GM23338 (cell line): ENCODE measurements around the gene ISY1. TPM values are rescaled to one million over a fixed set of nuclear protein-coding genes. Genes with fewer than 3 reads are reported as not detected.

Experiments
- ATAC-seq: fragments of 200-7000 bp; cut with Tn5 transposase; 3 replicates; pipeline ENCODE4 v1.9.1; 2020
- DNase-seq: peaks from one replicate; pipeline ENCODE4 v3.0.0-alpha.2; 2015; ENCODE audit warnings: low spot score
- H2AFZ ChIP-seq: fragments of 200-600 bp; sonication (generic); 2 replicates; pipeline ENCODE4 v1.8.0; 2016; ENCODE audit warnings: antibody characterized with exemption, mild to moderate bottlenecking, moderate library complexity
- H3F3A ChIP-seq: fragments of 200-600 bp; sonication (generic); replicated peaks from 2 replicates; pipeline ENCODE4 v1.8.0; 2017; ENCODE audit warnings: antibody characterized with exemption, mixed run types, low read depth
- H3K27ac ChIP-seq: fragments of 200-600 bp; sonication (generic); 2 replicates; pipeline ENCODE4 v1.6.1; 2016; ENCODE audit warnings: low read depth
- H3K27me3 ChIP-seq: fragments of 200-600 bp; sonication (generic); 2 replicates; pipeline ENCODE4 v1.8.0; 2016; ENCODE audit warnings: mild to moderate bottlenecking, mixed run types, moderate library complexity; ENCODE audit not compliant: insufficient read depth
- H3K36me3 ChIP-seq: fragments of 200-600 bp; sonication (generic); 2 replicates; pipeline ENCODE4 v1.8.0; 2016; ENCODE audit warnings: mild to moderate bottlenecking; ENCODE audit not compliant: insufficient read depth
- H3K4me1 ChIP-seq: fragments of 200-600 bp; sonication (generic); 2 replicates; pipeline ENCODE4 v1.8.0; 2016; ENCODE audit warnings: mild to moderate bottlenecking, moderate library complexity; ENCODE audit not compliant: insufficient read depth
- H3K4me2 ChIP-seq: fragments of 200-600 bp; sonication (generic); 2 replicates; pipeline ENCODE4 v1.7.1; 2017; ENCODE audit warnings: mixed run types
- H3K4me3 ChIP-seq: fragments of 200-600 bp; sonication (generic); 2 replicates; pipeline ENCODE4 v1.6.1; 2016; ENCODE audit warnings: mixed run types
- H3K79me2 ChIP-seq: fragments of 200-600 bp; sonication (generic); replicated peaks from 2 replicates; pipeline ENCODE4 v1.8.0; 2017; ENCODE audit warnings: mild to moderate bottlenecking; ENCODE audit not compliant: insufficient read depth
- H3K9me2 ChIP-seq: fragments of 200-600 bp; sonication (generic); 2 replicates; pipeline ENCODE4 v1.8.0; 2017; ENCODE audit not compliant: insufficient read depth
- H4K20me1 ChIP-seq: fragments of 200-600 bp; sonication (generic); replicated peaks from 2 replicates; pipeline ENCODE4 v1.8.0; 2017; ENCODE audit warnings: mild to moderate bottlenecking; ENCODE audit not compliant: insufficient read depth
- H3K27ac Mint-ChIP-seq: 2 replicates; pipeline ENCODE4 v1.8.0; 2020; ENCODE audit warnings: inconsistent platforms, mild to moderate bottlenecking, moderate library complexity, mixed read lengths
- H3K27me3 Mint-ChIP-seq: 3 replicates; pipeline ENCODE4 v1.8.0; 2022; ENCODE audit warnings: low read depth, mild to moderate bottlenecking, moderate library complexity, mixed read lengths, inconsistent platforms; ENCODE audit not compliant: insufficient read depth, poor library complexity
- H3K36me3 Mint-ChIP-seq: 3 replicates; pipeline ENCODE4 v1.8.0; 2021; ENCODE audit warnings: low read depth, mild to moderate bottlenecking, inconsistent platforms, moderate library complexity, mixed read lengths
- H3K4me1 Mint-ChIP-seq: 3 replicates; pipeline ENCODE4 v1.8.0; 2020; ENCODE audit warnings: mild to moderate bottlenecking, inconsistent platforms, mixed read lengths
- H3K4me3 Mint-ChIP-seq: 3 replicates; pipeline ENCODE4 v1.8.0; 2021; ENCODE audit warnings: moderate library complexity, mild to moderate bottlenecking, inconsistent platforms, mixed read lengths
- H3K9me3 Mint-ChIP-seq: 3 replicates; pipeline ENCODE4 v1.8.0; 2020; ENCODE audit warnings: moderate library complexity, mild to moderate bottlenecking, inconsistent platforms, mixed read lengths
- CREB1 ChIP-seq: fragments of 250-450 bp; sonication (Bioruptor Pico); IDR thresholded peaks from 2 replicates; pipeline ENCODE4 v1.5.0; 2020; ENCODE audit warnings: low read depth, mild to moderate bottlenecking, moderate library complexity
- CTCF ChIP-seq, 2 experiments: fragments of 200-600 bp in 1 of 2; sonication (generic) in 1 of 2; conservative IDR thresholded peaks; 2 replicates each; pipeline versions ENCODE4 v1.5.1 to v1.6.1; 2016 to 2017; ENCODE audit warnings: antibody characterized with exemption in 2 of 2, low read depth in 2 of 2, mild to moderate bottlenecking in 2 of 2, moderate library complexity in 1 of 2
- ETS1 ChIP-seq: IDR thresholded peaks from 2 replicates; pipeline ENCODE4 v1.6.1; 2016; ENCODE audit warnings: antibody characterized with exemption
- NANOG ChIP-seq: IDR thresholded peaks from 2 replicates; pipeline ENCODE4 v1.6.1; 2016; ENCODE audit warnings: antibody characterized with exemption, borderline replicate concordance
- POLR2AphosphoS5 ChIP-seq: IDR thresholded peaks from 2 replicates; pipeline ENCODE4 v1.6.1; 2016; ENCODE audit warnings: antibody characterized with exemption, low read depth
- STAT1 ChIP-seq: IDR thresholded peaks from one replicate; pipeline ENCODE4 v1.6.1; 2016; ENCODE audit warnings: antibody characterized with exemption; ENCODE audit not compliant: unreplicated experiment
- ZNF114 ChIP-seq: fragments of 250-450 bp; sonication (Bioruptor Pico); IDR thresholded peaks from 2 replicates; pipeline ENCODE4 v1.5.0; 2020; ENCODE audit warnings: mild to moderate bottlenecking, moderate library complexity
- ZNF331 ChIP-seq: fragments of 250-450 bp; sonication (Bioruptor Pico); IDR thresholded peaks from 2 replicates; pipeline ENCODE4 v1.5.0; 2020; ENCODE audit warnings: low read depth, mild to moderate bottlenecking, moderate library complexity
- ZNF462 ChIP-seq: fragments of 250-450 bp; sonication (Bioruptor Pico); IDR thresholded peaks from 2 replicates; pipeline ENCODE4 v1.5.0; 2020; ENCODE audit warnings: mild to moderate bottlenecking, moderate library complexity
- polyA plus RNA-seq: library from polyadenylated mRNA; unstranded; fragments of >200 nt; fragmentation: Nextera tagmentation; extraction: Ambion mirVana; gene quantifications from 2 replicates; pipeline ENCODE4 v1.2.1, GENCODE V29; 2016
- total RNA-seq: library from RNA; depleted of rRNA; stranded (reverse); fragments of >200 nt; shearing (Covaris generic); gene quantifications from 2 replicates; pipeline ENCODE4 v1.2.3, GENCODE V29; 2014

The ISY1 gene
- total and polyA plus RNA-seq, 2 experiments from 2014 or later = 11.3 to 23.6 TPM

GRCh38 chr3:129120254-129121004 is 40.4 kb downstream of the ISY1 start (continued):
- no peak for TF ChIP-seq ZNF331
- no peak for TF ChIP-seq ZNF114 (CRISPR knock-in tag)
- TF ChIP-seq CTCF (conservative IDR thresholded peaks at IDR 0.05; ENCODE audit: low read depth in 2 of 2) = no peak
- TF ChIP-seq CREB1 (CRISPR knock-in tag) = peak; percentile 8; the same call in 1 of the 2 replicates
- peak; percentile 73; the same call in 1 of the 2 replicates for TF ChIP-seq ETS1
- TF ChIP-seq STAT1 = no peak

- Mint-ChIP-seq H3K27me3 (peaks cover 10% of the 10 kb centered on the region), H3K9me3 (no peaks in the 10 kb centered on the region; the same call in 2 of the 3 replicates), H3K36me3 (peaks cover 5% of the 10 kb centered on the region), H3K27ac (peak overlapping the region; percentile 95), H3K4me1 (peaks cover 60% of the 10 kb centered on the region), H3K4me3 (peak overlapping the region; percentile 74)
- Histone ChIP-seq H2AFZ (no peak overlapping the region), H3K36me3 (0 out of 2 replicates have a peak, but pooled peaks cover 3% of the 10 kb centered on the region), H3K79me2 (peaks cover 57% of the 10 kb centered on the region), H3F3A (peaks cover 8% of the 10 kb centered on the region), H3K9me2 (no peaks in the 10 kb centered on the region), H3K4me3 (peak overlapping the region; percentile 62), H3K4me2 (peak overlapping the region; percentile 81), H3K4me1 (peaks cover 55% of the 10 kb centered on the region), H4K20me1 (peaks cover 4% of the 10 kb centered on the region; the same call in 1 of the 2 replicates), H3K27ac (peak overlapping the region; percentile 95), H3K27me3 (no peaks in the 10 kb centered on the region)
- ATAC-seq (no peak), DNase-seq (no peak)
- TF ChIP-seq ETS1 (no peak), CTCF (conservative IDR thresholded peaks at IDR 0.05; ENCODE audit: low read depth in 2 of 2) (no peak), ZNF462 (CRISPR knock-in tag) (no peak), ZNF331 (no peak), ZNF114 (CRISPR knock-in tag) (no peak), NANOG (no peak), POLR2AphosphoS5 (no peak)
These were observed 41.3 kb downstream of the ISY1 start for GRCh38 chr3:129119365-129120100.
